GM21737 (cell line): ENCODE measurements around the gene MOSMO.

Source experiments
- ATAC-seq: cut with Tn5 transposase; IDR thresholded peaks from one replicate; pipeline ENCODE4 v1.9.1; 2021; ENCODE audit warnings: mild to moderate bottlenecking, moderate library complexity; ENCODE audit not compliant: unreplicated experiment

Gene MOSMO

GRCh38 chr16:22130528-22130927, 122.6 kb downstream of the MOSMO start:
- ATAC-seq = no peak

DNA sequence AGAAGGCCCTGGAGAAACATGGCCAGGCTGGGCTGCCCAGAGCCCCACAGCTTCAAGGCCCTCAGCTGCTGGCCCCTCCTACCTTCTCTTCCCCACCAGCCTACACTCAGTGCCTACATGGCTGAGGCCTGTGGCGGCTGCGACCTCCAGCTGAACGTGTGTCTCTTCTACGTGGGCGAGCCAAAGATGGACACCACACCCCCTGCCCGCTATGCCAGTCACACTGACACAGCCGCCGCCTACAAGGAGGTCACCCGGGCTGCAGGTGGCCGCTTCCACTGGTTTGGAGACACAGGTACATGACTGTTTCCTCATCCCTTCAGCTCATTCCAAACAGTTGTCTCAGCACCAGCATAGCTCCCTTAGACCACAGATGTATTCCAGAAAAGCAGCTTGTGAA, 124.9 kb downstream of the MOSMO start:
- ATAC-seq = no peak
